ENCODE measurements around the gene ZBTB40.

ZBTB40 gene

GRCh38 chr1:22426781-22427180 lies 24.9 kb upstream of the ZBTB40 start:
- no peaks in the 10 kb centered on the region for H3K36me3 ChIP-seq (ENCODE audit: insufficient read depth, low read length)
- no peak overlapping the region for H3K4me3 ChIP-seq (ENCODE audit: low read depth in 1 of 2, low read length in 2 of 2)
- H3K79me2 ChIP-seq (ENCODE audit: insufficient read depth, low read length) = no peaks in the 10 kb centered on the region
- no peak for ATAC-seq (ENCODE audit: insufficient read depth, low read depth)
- H3K9me3 ChIP-seq (ENCODE audit: insufficient read depth, low read length, severe bottlenecking) = no peaks in the 10 kb centered on the region
- H3K4me1 ChIP-seq (ENCODE audit: insufficient read depth, low read length) = no peaks in the 10 kb centered on the region
- H3K27me3 ChIP-seq (ENCODE audit: insufficient read depth, low read length, poor library complexity) = no peaks in the 10 kb centered on the region
- no peak overlapping the region for H3K9ac ChIP-seq (ENCODE audit: low read depth, low read length)
- H3K27ac ChIP-seq (ENCODE audit: low read length) = no peak overlapping the region
- DNase-seq = no peak
- H2AFZ ChIP-seq (ENCODE audit: low read depth, low read length) = no peak overlapping the region
- H4K20me1 ChIP-seq (ENCODE audit: insufficient read depth, low read length) = no peaks in the 10 kb centered on the region
- TF ChIP-seq EZH2 (IDR thresholded peaks at IDR 0.05; ENCODE audit: borderline replicate concordance, low read depth, low read length, severe bottlenecking) (no peak), CTCF (IDR thresholded peaks at IDR 0.05; ENCODE audit: borderline replicate concordance, extremely low read depth, low read length, poor library complexity, severe bottlenecking) (no peak)
- no peak overlapping the region for H3K4me2 ChIP-seq (ENCODE audit: insufficient read depth, low read length)

GRCh38 chr1:22428672-22429071 lies 23.0 kb upstream of the ZBTB40 start:
- DNase-seq = no peak
- H3K36me3 ChIP-seq (ENCODE audit: insufficient read depth, low read length) = no peaks in the 10 kb centered on the region
- H3K79me2 ChIP-seq (ENCODE audit: insufficient read depth, low read length) = no peaks in the 10 kb centered on the region
- H3K4me3 ChIP-seq (ENCODE audit: low read depth in 1 of 2, low read length in 2 of 2) = no peak overlapping the region
- no peak for TF ChIP-seq CTCF (IDR thresholded peaks at IDR 0.05; ENCODE audit: borderline replicate concordance, extremely low read depth, low read length, poor library complexity, severe bottlenecking)
- no peak for TF ChIP-seq EZH2 (IDR thresholded peaks at IDR 0.05; ENCODE audit: borderline replicate concordance, low read depth, low read length, severe bottlenecking)
- H3K27ac ChIP-seq (ENCODE audit: low read length) = no peak overlapping the region
- H3K4me2 ChIP-seq (ENCODE audit: insufficient read depth, low read length) = no peak overlapping the region
- no peak overlapping the region for H3K9ac ChIP-seq (ENCODE audit: low read depth, low read length)
- no peak for ATAC-seq (ENCODE audit: insufficient read depth, low read depth)
- no peaks in the 10 kb centered on the region for H4K20me1 ChIP-seq (ENCODE audit: insufficient read depth, low read length)
- no peak overlapping the region for H2AFZ ChIP-seq (ENCODE audit: low read depth, low read length)
- no peaks in the 10 kb centered on the region for H3K9me3 ChIP-seq (ENCODE audit: insufficient read depth, low read length, severe bottlenecking)
- no peaks in the 10 kb centered on the region for H3K27me3 ChIP-seq (ENCODE audit: insufficient read depth, low read length, poor library complexity)
- H3K4me1 ChIP-seq (ENCODE audit: insufficient read depth, low read length) = no peaks in the 10 kb centered on the region

GRCh38 chr1:22431965-22432364 lies 19.7 kb upstream of the ZBTB40 start:
- H3K27ac ChIP-seq (ENCODE audit: low read length) = no peak overlapping the region
- DNase-seq = no peak
- H3K4me2 ChIP-seq (ENCODE audit: insufficient read depth, low read length) = no peak overlapping the region

More at GRCh38 chr1:22431965-22432364, 19.7 kb upstream of the ZBTB40 start:
- no peaks in the 10 kb centered on the region for H3K9me3 ChIP-seq (ENCODE audit: insufficient read depth, low read length, severe bottlenecking)
- ATAC-seq (ENCODE audit: insufficient read depth, low read depth) = no peak
- H3K4me1 ChIP-seq (ENCODE audit: insufficient read depth, low read length) = no peaks in the 10 kb centered on the region
- no peaks in the 10 kb centered on the region for H3K36me3 ChIP-seq (ENCODE audit: insufficient read depth, low read length)
- H4K20me1 ChIP-seq (ENCODE audit: insufficient read depth, low read length) = no peaks in the 10 kb centered on the region
- TF ChIP-seq CTCF (IDR thresholded peaks at IDR 0.05; ENCODE audit: borderline replicate concordance, extremely low read depth, low read length, poor library complexity, severe bottlenecking) (no peak), EZH2 (IDR thresholded peaks at IDR 0.05; ENCODE audit: borderline replicate concordance, low read depth, low read length, severe bottlenecking) (no peak)
- H2AFZ ChIP-seq (ENCODE audit: low read depth, low read length) = no peak overlapping the region
- no peaks in the 10 kb centered on the region for H3K79me2 ChIP-seq (ENCODE audit: insufficient read depth, low read length)
- H3K4me3 ChIP-seq (ENCODE audit: low read depth in 1 of 2, low read length in 2 of 2) = no peak overlapping the region
- no peaks in the 10 kb centered on the region for H3K27me3 ChIP-seq (ENCODE audit: insufficient read depth, low read length, poor library complexity)
- no peak overlapping the region for H3K9ac ChIP-seq (ENCODE audit: low read depth, low read length)

Measured in DND-41 (cell line).